Astrocyte of the cerebellum (primary cell): ENCODE results near the gene PRDM16.

Experiments
- DNase-seq: peaks from one replicate; pipeline ENCODE4 v3.0.0-alpha.2; 2011; ENCODE audit warnings: low read depth
- H3K4me3 ChIP-seq: 2 replicates; pipeline ENCODE4 v1.5.1; 2011; ENCODE audit warnings: mild to moderate bottlenecking, low read depth, low read length, moderate library complexity
- CTCF ChIP-seq: IDR thresholded peaks from 2 replicates; pipeline ENCODE4 v1.5.1; 2012; ENCODE audit warnings: low read length, low read depth, moderate library complexity, mild to moderate bottlenecking; ENCODE audit errors: missing control alignments
- in situ Hi-C: cut with HindIII; loops from 2 replicates; pipeline ENCODE4 v1.10.0; 2017; ENCODE audit warnings: low sequenced_read_pairs

The PRDM16 gene

GRCh38 chr1:3036447-3037280, 32.3 kb upstream of the PRDM16 start:
- no peak for DNase-seq
- in situ Hi-C loops, result no loop called here
- TF ChIP-seq CTCF, result no peak
- H3K4me3 ChIP-seq, result no peak overlapping the region

GRCh38 chr1:3037281-3038040, 31.5 kb upstream of the PRDM16 start:
- no peak overlapping the region for H3K4me3 ChIP-seq
- in situ Hi-C loops, result no loop called here
- TF ChIP-seq CTCF, result no peak
- DNase-seq, result no peak

- in situ Hi-C loops, result no loop called here
- no peak for DNase-seq
- no peak overlapping the region for H3K4me3 ChIP-seq
- TF ChIP-seq CTCF, result no peak
Measured at GRCh38 chr1:3038113-3038551, 30.9 kb upstream of the PRDM16 start.

- H3K4me3 ChIP-seq, result no peak overlapping the region
- TF ChIP-seq CTCF, result no peak
- no peak for DNase-seq
- in situ Hi-C loops, result no loop called here
Measured at GRCh38 chr1:3038571-3039181, 30.3 kb upstream of the PRDM16 start.

- no peak overlapping the region for H3K4me3 ChIP-seq
- no peak for TF ChIP-seq CTCF
- in situ Hi-C loops, result no loop called here
- DNase-seq, result no peak
Measured at GRCh38 chr1:3040004-3040403, 29.0 kb upstream of the PRDM16 start.

- in situ Hi-C loops, result no loop called here
- no peak for TF ChIP-seq CTCF
- DNase-seq, result no peak
- no peak overlapping the region for H3K4me3 ChIP-seq
Measured at GRCh38 chr1:3042481-3042880, 26.5 kb upstream of the PRDM16 start.
